GM19455 (cell line): ENCODE data around the gene NPC1L1.

Experiments used
- ATAC-seq: cut with Tn5 transposase; IDR thresholded peaks from one replicate; pipeline ENCODE4 v1.9.1; 2021; ENCODE audit not compliant: unreplicated experiment

Gene NPC1L1

DNA sequence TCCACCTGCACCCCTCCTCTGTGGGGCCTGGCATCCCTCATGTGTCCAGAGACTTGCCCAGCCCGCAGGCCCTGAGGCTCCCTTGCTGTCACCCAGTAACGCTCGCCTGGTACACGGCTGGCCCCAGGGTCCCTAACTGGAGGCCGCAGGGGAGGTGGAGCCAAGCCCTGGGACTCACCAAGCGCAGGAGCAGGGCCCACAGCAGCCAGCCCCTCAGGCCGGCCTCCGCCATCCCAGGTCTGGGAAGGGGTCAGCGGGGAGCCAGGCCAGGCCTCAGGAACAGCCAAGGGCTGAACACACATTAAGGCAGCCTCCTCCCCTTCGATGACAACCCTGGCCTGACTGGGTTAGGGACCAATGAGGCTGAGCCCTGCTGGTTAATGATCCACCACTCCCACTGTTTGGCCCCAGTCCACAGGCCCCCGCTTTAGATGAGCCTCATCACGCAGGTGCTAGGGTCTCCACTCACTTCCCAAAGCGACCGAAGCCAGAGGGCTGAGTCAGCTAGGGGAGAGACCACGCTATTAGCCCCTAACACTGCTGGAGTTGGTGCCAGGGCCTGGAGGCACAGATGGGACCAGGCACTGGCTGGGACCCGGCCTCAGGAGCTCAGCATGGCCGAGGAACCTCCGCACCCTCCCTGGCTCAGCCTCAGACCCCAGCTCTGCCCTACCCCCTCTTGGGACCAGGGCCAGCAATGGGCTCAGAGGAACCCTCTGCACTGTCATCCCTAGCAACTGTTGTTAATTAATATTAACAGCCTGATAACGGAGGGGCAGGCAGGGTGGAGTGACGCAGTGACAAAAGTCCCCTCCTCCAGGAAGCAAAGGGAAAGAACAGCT lies at the start of gene NPC1L1:
Gene NPC1L1, minus strand, starts transcription at position 303 of the 842 bp plus-strand sequence. Its CDS starts 71 bp downstream, at position 232.
- no peak for ATAC-seq

DNA sequence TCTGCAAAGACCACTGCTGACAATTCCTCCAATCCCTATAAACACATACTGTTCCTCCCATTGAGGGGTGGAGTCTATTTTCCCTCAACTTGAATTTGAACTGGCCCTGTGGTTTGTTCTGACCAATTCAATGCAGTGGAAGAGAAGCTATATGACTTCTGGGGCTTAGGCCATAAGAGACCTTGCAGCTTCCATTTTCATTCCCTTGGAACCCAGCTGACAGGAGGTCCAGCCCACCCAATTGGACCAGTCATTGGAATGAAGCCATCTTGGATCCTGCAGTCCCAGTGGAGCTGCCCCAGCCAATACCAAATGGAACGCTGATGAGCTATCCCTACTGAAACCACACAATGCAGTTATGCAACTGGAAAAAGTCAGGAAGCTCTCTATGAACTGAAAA lies 49.8 kb upstream of the NPC1L1 start:
- no peak for ATAC-seq

GRCh38 chr7:44587843-44588711 lies 46.9 kb upstream of the NPC1L1 start:
- no peak for ATAC-seq

GRCh38 chr7:44583146-44583865 lies 42.2 kb upstream of the NPC1L1 start:
- ATAC-seq = no peak

GRCh38 chr7:44581879-44582603 lies 40.9 kb upstream of the NPC1L1 start, which contains the start of gene TMED4:
TMED4 (minus strand) TSS chr7:44582231; CDS start chr7:44582206, 25 bp downstream.
- ATAC-seq = peak; percentile 83

DNA sequence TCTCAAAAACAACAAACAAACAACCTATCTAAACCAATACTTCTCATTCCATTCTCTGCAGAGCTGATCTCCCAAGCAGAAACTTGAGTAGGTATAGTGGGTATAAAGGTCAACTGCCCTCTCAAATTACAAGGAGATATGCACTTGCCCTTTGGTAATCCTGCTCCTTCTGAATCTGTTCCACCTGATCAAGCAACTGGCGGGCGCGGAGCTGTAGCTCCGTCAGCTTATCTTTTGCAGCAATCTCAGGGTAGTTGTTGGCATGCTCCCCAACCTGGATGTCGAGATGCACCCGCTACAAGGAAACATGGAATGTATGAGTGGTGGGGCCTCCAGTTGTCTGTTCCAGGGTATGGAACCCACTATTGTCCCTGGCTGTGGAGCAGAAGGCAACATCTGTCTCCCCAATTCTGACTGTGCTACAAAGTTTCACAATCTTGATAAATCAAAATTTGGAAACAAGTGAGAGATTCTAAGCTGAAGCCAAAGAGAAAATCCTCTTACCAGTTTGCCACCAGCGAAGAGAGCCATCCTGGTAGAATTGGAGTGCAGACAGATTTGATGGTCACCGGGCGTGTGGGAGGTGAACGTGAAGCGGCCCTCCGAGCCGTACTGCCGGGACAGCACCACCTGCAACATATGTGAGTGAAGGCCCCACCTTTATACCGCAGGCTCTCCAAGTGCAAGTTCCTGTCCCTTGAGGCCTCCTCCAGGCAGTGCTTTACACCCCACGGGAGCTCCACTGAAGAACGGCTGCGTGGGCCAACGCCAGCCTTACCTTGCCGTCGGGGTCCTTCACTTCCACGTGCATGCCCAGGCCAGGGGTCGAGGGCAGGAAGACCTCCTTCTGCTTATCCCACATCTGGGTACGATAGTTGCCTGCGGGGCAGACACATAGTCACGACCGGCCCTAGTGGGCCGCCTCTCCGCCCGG lies 40.1 kb upstream of the NPC1L1 start:
- ATAC-seq = peak; percentile 37

DNA sequence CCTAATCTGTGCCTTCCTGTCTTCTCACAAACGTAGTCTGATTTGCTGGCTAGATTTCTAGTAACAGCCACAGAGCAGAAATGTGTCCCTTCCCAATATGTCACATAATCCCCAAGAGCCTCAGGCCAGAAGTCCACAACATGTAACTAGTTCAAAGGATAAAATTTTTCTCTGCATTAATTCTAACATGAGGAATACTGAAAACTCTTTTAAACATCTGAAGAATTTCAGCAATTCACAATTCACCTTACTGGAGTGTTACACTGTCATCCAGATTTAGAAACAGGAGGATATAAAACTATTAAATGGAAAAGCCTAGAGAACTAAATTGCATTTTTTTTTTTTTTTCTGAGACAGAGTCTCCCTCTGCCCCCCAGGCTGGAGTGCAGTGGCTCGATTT lies 35.1 kb upstream of the NPC1L1 start:
- no peak for ATAC-seq

DNA sequence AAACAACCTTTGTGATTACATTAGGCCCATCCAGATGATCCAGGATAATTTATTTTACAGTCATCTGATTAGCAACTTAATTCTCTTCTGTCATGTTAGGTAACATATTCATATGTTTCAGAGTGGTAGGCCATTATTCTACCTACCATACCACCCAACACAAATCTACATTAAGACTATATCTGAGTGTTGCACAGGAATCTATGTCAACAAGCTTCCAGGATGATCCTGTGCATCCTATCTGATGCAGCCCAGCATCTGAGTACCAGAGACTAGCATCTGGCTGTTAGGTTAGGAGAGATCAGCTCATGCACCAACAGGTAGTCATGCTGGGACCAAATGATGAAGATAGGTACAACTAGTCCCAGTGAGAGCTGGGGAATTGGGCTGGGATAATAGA lies 33.9 kb upstream of the NPC1L1 start:
- no peak for ATAC-seq

DNA sequence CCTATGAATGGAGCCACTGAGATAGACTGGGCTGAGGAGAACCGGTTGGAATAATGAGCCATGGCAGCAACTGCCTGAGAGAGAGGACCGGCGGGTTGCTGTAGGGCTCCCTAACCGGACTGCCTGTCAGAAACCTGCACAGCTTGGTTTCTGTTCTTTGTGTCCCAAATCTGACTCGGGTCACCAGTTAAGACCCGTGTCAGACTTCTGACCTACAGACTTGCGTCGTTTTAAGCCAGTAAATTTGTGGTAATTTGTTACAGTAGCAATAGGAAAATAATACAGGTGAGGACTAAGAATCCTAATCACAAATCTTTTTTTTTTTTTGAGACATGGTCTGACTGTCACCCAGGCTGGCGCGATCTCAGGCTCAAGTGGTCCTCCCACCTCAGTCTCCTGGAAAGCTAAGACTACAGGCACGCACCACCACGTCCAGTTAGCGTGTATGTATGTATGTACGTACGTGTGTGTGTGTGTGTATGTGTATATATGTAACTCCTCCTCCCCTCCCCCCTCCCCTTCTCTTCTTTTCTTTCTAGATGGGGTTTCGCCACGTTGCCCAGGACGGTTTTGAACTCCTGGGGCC lies 33.2 kb upstream of the NPC1L1 start:
- peak; percentile 12 for ATAC-seq

GRCh38 chr7:44573464-44574286 lies 32.5 kb upstream of the NPC1L1 start, which contains the start of gene DDX56:
DDX56 (minus strand) TSS chr7:44573908; CDS start chr7:44573895, 13 bp downstream.
- ATAC-seq = peak; percentile 82

DNA sequence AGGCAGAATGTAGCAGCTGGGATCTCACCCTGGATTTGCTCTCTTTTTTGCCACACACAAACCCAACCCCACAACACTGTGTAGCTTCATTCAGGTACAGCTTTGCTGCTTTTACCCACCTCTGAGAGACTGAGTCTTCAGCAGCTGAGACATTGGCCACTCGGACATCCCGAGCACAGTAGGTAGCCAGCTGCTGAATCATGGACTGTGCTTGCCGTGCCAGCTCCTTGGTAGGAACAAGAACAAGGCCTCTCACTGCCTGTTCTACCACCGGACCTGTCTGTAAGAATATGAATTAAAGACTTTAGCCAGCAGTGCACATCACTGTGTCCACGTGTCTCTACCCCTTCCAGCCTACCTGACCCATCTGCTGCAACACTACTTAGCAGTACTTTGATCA lies 31.6 kb upstream of the NPC1L1 start:
- ATAC-seq = no peak

GRCh38 chr7:44569959-44570358 lies 28.8 kb upstream of the NPC1L1 start:
- no peak for ATAC-seq

- ATAC-seq = no peak
These were observed 27.8 kb upstream of the NPC1L1 start for GRCh38 chr7:44568771-44569560.

DNA sequence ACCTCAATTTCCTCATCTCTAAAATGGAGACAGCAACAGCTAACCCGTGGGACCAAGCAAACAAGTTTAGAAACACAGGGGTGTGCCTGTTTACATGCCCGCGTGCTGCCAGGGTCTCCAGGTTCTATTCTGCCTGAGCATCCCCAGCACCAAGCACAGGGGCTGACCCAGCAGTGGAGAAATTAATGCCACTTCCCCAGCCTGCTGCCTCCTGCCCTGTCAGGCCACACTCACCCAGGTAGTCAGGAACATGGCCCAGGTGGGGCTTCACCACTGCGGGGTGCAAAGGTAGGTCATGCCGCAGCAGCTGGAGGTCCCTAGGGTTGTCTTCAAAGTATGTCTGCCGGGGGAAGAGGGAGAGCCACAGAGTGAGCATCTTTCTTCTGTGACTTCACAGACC lies 26.8 kb upstream of the NPC1L1 start:
- no peak for ATAC-seq

- ATAC-seq = no peak
These were observed 25.6 kb upstream of the NPC1L1 start for GRCh38 chr7:44566680-44567079.

- ATAC-seq = peak; percentile 35
These were observed 24.8 kb upstream of the NPC1L1 start for GRCh38 chr7:44565795-44566559.
